GM12875 (cell line): ENCODE results near the gene STAT3.

ENCODE experiments used
- H3K4me3 ChIP-seq: one replicate; pipeline ENCODE4 v1.5.1; 2011; ENCODE audit warnings: low read depth, low read length, control low read depth
- TF ChIP-seq, protein P1 (sequence below): IDR thresholded peaks from 2 replicates; pipeline ENCODE4 v1.5.1; 2011; ENCODE audit warnings: low read depth, mild to moderate bottlenecking, control low read depth, inconsistent platforms, low read length, moderate library complexity, borderline replicate concordance; ENCODE audit not compliant: insufficient read depth

STAT3 gene

DNA sequence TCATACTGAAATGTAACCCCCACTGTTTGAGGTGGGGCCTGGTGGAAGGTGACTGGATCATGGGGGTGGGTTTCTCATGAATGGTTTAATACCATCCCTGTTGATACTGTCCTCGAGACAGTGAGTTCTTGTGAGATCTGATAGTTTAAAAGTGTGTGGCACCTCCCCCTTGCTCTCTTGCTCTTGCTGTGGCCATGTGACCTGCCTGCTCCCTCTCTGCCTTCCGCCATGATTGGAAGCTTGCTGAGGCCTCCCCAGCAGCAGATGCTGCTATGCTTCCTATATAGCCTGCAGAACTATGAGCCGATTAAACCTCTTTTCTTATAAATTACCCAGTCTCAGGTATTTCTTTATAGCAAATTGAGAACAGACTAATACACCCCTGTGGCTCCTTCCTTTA is 40.6 kb downstream of the STAT3 start:
- TF ChIP-seq, protein P1, sequence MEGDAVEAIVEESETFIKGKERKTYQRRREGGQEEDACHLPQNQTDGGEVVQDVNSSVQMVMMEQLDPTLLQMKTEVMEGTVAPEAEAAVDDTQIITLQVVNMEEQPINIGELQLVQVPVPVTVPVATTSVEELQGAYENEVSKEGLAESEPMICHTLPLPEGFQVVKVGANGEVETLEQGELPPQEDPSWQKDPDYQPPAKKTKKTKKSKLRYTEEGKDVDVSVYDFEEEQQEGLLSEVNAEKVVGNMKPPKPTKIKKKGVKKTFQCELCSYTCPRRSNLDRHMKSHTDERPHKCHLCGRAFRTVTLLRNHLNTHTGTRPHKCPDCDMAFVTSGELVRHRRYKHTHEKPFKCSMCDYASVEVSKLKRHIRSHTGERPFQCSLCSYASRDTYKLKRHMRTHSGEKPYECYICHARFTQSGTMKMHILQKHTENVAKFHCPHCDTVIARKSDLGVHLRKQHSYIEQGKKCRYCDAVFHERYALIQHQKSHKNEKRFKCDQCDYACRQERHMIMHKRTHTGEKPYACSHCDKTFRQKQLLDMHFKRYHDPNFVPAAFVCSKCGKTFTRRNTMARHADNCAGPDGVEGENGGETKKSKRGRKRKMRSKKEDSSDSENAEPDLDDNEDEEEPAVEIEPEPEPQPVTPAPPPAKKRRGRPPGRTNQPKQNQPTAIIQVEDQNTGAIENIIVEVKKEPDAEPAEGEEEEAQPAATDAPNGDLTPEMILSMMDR: no peak
- no peak overlapping the region for H3K4me3 ChIP-seq

DNA sequence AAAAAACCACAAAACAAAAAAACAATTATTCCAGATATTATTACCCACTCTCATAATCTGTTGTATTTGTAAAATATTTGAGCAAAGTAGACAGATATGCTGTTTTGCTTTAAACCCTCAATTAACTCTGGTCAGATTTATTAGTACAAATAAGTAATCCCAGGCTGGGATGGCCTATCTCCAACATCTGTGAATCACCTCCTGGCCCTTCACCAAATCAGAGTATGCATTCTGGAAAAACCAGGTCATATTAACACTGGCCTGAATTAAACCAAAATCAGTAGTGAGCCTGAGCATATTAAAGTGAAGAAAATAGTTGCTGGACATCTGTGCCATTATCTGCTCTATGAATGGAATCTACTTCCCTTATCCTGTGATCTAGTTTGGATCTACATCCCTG is 41.0 kb downstream of the STAT3 start:
- H3K4me3 ChIP-seq: no peak overlapping the region
- TF ChIP-seq, protein P1: no peak

DNA sequence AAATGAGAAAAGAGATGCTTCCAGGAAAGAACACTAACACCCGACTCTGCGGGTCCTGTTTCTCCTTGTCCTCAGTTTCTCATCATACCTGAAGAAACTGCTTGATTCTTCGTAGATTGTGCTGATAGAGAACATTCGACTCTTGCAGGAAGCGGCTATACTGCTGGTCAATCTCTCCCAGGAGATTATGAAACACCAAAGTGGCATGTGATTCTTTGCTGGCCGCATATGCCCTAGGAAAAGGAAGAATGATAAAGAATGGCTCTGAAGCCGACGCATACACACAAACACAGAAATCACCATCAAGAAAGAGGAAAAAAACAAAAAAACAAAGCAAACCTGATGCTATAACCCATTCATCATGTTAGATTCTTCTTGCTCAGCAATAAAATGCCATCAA is 41.8 kb downstream of the STAT3 start:
- TF ChIP-seq, protein P1: no peak
- H3K4me3 ChIP-seq: no peak overlapping the region

DNA sequence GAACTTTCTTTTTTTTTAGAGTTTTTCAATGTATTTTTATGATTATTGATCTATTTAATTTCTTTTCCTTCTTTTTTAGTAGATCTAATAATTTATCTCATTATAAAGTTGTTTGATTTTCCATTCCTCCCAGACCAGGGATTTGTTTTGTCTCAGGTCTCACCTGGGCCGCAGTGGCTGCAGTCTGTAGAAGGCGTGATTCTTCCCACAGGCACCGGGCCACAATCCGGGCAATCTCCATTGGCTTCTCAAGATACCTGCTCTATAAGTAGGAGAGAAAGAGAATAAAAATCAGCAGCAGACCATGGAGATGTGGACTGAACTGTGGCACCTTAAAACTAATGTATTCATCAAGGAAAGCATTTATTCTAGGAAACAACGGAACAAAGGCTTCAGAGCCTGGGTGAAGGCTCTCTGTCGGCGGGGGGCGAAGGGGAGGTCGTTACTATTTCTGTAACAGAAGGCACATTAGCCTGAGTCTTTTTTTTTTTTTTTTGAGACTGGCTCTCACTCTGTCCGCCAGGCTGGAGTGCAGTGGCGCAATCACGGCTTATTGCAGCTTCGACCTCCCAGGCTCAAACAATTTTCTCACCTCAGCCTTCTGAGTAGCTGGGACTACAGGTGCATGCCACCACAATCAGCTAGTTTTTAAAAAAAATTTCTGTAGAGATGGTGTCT is 42.7 kb downstream of the STAT3 start:
- TF ChIP-seq, protein P1: no peak
- H3K4me3 ChIP-seq: no peak overlapping the region

DNA sequence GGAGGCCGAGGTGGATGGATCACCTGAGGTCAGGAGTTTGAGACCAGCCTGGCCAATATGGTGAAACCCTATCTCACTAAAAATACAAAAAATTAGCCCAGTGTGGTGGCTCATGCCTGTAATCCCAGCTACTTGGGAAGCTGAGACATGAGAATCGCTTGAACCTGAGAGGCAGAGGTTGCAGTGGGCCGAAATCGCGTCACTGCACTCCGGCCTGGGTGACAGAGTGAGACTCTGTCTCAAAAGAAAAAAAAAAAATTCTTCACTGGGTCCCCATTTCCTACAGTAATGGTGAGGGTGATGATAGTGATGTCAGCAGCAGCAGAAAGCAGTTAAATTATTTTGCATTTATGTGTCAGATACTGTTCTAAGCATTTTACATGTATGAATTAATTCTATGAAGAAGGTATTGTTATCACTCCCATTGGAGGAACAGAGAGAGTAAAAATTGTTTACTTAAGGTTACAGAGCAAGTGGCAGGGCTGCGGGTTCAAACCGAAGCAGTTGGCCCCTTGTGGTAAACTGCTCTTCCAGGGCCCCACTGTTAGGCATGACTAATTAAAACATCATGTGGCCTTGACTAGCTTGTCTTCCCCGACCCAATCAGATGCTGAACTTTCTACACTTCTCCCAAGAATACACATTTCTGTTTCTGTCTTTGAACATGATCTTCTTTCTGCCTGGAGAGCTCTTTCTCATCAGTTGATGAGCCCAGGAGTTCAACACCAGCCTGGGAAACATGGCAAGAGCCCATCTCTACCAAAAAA is 45.8 kb downstream of the STAT3 start:
- TF ChIP-seq, protein P1: no peak

DNA sequence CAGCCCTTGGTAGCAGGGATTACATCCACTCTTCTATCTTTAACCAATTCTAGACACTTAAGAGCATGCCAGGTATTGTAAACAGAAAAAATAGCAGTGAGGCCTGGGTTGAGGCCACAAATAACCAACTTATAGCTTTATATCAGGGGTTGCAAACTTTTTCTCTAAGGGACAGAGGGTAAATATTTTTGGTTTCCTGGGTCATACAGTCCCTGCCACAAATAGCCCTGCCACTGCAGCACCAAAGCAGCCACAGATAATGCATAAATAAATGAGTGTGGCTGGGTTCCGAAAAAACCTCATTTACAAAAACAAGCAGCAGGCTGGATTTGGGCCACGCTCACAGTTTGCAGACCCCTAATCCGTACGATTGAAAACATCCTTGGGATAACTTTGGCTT is 46.7 kb downstream of the STAT3 start:
- TF ChIP-seq, protein P1: no peak

More for the DNA sequence above, 45.8 kb downstream of the STAT3 start:
- no peak overlapping the region for H3K4me3 ChIP-seq

DNA sequence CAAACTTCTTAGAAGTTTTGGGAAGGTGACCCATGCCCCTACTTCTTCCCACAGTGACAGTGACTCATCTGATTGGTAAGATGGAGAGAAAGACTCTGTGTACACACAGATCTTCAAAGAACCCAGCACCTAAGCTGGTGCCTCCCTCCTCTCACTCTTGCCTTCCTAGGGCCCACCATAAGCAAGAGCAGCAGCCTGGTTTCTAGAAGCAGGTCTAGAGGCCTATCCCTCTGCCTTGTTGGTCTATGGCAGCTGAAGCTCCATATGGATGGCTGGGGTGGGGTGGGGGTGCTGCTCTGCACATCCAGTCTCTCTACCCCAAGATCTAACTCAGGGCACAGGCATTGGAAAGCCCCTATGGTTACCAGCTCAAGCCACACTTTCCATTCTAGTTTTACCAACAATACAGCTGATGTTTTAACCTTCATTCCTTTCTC is 47.5 kb downstream of the STAT3 start:
- TF ChIP-seq, protein P1: no peak
- no peak overlapping the region for H3K4me3 ChIP-seq

More for the DNA sequence above, 46.7 kb downstream of the STAT3 start:
- H3K4me3 ChIP-seq: no peak overlapping the region
